HG03521 (cell line): ENCODE measurements around the gene SF3B3.

Experiments
- ATAC-seq: cut with Tn5 transposase; IDR thresholded peaks from one replicate; pipeline ENCODE4 v1.9.1; 2021; ENCODE audit warnings: mild to moderate bottlenecking, moderate library complexity; ENCODE audit not compliant: unreplicated experiment

SF3B3 gene

DNA sequence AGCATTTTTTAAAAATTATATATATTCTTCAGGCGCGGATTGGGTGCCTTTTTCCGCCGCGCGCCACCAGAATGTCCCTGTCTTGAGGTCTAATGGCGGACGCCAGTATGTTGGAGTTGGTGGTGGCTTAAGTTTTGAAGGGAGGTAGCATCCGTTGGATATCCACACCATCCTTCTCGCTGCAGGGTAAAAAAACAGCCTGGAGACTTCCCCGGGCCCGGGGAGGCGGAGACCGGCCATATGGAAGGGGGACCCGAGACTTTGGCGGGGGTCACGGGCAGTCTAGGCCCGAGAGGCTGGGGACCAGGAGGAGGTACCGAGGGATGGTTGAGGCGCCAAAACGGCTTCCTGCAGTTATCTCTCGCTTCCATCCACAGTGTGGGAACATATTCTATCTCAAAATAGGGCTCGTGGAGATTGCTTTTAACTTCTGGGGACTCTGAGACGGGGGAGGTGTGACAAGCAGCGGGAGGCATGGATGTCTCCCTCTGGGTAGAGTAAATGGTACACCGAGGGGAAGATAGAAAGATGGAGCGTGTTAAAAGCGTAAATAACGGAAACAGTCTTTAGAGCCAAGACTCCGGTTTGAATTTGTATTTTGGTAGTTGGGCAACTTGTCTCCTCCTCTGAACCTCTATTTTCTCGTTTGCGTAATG is at the start of gene SF3B3:
TSS of gene SF3B3 (plus strand) at position 74 of the 656 bp plus-strand sequence. CDS start 2,841 bp downstream, outside the sequence.
- peak; percentile 36 for ATAC-seq

- ATAC-seq, result no peak
Observed at GRCh38 chr16:70474320-70475053, 49.1 kb upstream of the SF3B3 start.

- ATAC-seq, result no peak
Observed at GRCh38 chr16:70475054-70475871, 48.4 kb upstream of the SF3B3 start.

DNA sequence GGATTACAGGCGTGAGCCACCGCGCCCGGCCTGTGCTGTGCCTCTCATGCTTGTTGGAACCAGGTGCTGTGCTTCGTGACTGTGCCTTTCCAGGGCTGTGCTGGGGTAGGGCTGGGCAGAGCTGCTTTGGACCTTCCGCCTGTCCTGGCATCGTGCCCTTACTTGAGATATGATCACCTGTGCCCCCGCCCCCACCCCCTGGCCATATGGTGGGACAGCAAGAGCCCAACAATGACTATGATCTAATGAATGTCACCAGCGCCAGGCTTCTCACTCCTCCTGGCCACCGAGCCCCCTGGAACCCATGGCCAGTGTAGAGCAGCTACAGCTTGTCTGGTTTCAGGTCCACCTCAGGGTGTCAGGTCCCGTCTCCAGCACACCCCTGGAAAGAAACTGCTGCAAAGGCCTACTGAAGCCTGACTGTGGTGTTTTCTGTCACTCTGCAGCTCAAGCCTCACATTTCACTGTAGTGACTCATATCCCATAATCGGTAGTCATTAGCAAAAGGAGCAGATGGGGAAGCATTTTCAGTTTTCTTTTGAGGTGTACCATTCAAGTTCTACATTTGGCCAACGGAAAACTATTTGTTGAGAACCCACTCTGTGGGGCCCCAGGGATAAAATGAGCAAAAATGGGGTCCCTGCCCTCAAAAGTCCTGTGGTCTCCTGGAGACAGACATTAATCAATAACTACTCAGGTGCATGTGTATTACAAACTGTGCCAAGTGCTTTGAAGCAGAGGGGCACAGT is 47.2 kb upstream of the SF3B3 start:
- peak; percentile 77 for ATAC-seq

- ATAC-seq, result no peak
Observed at GRCh38 chr16:70478169-70478568, 45.4 kb upstream of the SF3B3 start.

DNA sequence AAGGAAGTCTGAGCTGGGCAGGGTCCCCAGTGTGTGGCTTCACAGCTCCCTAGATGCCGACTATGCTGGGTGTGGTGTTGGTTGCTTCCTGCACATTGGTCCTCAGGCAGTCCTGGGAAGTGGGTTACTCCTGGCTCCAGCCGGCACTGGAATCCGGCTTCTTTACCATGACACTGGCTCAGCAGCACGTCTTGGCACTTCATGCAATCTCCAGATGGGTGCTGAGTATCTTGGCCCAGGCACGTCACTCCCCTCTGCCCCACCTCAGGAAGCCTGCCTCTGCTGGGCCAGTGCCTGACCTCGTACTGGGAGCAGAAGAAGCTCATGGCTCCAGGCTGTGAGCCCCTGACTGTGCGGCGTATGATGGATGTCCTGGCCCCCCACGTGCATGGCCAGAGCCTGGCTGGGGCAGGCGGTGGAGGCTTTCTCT is 44.7 kb upstream of the SF3B3 start:
- no peak for ATAC-seq

- no peak for ATAC-seq
Observed at GRCh38 chr16:70480127-70481105, 43.2 kb upstream of the SF3B3 start.

GRCh38 chr16:70481929-70482536 is 41.6 kb upstream of the SF3B3 start:
- no peak for ATAC-seq

DNA sequence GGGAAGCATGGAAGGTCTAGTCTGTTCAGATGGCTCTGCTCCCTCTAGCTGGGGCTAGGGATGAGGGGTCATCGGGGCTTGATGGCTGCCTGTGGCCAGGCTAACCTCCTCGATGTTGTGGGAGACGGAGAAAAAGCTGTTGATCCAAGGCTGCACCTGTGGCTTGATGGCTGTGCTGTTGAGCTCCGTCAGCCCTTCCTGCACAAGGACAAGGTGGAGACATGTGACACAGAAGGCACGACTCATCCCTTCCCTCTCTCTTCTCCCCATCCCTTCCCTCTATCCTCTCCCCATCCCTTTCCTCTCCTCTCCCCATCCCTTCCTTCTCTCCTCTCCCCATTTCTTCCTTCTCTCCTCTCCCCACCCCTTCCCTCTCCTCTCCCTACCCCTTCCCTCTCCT is 41.0 kb upstream of the SF3B3 start:
- ATAC-seq, result no peak

DNA sequence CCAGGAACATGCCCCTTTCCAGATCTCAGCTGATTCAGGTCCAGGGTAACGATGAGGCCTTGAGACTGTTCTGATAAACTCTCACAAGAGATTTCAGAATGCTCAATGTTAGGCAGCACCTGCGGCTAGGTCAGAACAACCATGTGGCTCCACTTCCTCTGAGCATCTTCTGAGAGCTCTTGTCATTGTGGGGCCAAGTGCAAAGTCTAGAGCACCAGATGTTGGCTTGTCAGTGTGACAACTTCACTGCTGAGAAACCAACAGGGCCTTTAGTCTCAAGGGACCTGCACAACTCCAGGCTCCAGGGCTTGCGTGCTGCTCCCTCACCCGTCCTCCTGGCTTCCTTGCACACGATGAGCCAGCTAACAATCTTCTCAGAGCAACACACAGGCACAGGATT is 40.2 kb upstream of the SF3B3 start:
- ATAC-seq, result no peak

- no peak for ATAC-seq
Observed at GRCh38 chr16:70484867-70485266, 38.7 kb upstream of the SF3B3 start.

GRCh38 chr16:70490261-70490660 is 33.4 kb upstream of the SF3B3 start:
- no peak for ATAC-seq

- no peak for ATAC-seq
Observed at GRCh38 chr16:70493802-70494201, 29.8 kb upstream of the SF3B3 start.

DNA sequence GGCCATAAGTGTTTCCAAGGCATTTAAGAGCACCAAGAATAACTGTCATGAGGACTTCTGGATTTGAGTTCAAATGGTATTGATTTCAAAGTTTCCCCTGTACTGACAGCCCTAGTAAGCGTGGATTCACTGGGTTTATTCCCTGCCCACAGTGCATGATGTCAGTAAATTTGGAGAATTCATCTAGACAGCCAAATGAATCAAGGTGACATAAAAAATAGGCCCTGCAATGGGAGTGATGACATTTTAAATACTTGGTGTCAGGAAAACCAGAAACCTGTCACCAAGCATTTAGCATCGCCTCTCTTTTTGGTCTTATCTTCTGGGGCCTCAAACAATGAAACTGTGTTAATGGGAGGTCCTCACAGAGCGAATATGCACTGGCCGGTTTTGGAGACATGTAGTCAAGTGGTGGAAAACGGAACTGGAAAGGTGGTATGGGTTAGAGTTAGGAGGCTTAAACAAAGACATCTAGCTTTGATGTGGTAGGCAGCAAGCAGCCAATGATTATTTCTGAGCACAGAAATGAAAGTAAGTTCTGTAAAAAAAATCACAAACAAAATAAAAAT is 29.3 kb upstream of the SF3B3 start:
- no peak for ATAC-seq

GRCh38 chr16:70494777-70495176 is 28.8 kb upstream of the SF3B3 start:
- no peak for ATAC-seq

GRCh38 chr16:70495425-70496182 is 28.0 kb upstream of the SF3B3 start:
- no peak for ATAC-seq

- ATAC-seq, result no peak
Observed at GRCh38 chr16:70496513-70496912, 27.1 kb upstream of the SF3B3 start.

- ATAC-seq, result no peak
Observed at GRCh38 chr16:70508752-70509151, 14.9 kb upstream of the SF3B3 start.
